ENCODE results near the gene AS3MT. TPM values are rescaled to one million over a fixed set of nuclear protein-coding genes. Genes with fewer than 3 reads are reported as not detected.
A peak's percentile ranks its signal among the peaks of the same experiment; 100 is the strongest.

AS3MT gene
- total RNA-seq, 2 experiments from 2014 or later = 1.4 TPM; not detected in 1

DNA sequence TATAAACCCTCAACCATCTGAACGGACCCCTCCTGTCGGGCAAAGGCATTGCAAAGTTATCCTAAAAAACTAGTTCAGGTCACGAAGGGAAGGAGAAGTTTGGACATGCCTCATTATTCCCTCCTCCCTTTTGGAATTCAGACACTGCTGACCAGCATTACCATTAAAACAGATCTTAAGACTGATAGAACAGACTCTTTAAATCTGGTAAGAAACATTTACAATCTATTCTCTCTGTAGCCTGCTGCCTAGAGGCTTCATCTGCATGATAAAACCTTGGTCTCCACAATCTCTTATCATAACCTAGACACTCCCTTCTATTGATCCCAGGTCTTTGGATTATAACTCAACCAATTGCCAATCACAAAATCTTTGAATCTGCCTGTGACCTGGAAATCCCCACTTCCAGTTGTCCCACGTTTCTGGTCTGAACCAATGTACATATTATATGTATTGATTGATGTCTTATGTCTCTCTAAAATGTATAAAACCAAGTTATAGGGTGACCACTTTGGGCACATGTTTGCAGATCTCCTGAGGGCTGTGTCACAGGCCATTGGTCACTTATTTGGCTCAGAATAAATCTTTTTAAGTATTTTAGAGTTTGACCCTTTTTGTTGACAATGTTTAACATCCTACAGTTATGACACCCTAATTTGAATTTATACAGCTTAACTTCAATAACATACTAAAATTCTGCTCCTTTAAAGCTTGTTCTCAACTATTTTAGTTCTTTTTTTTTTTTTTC lies 25.4 kb downstream of the AS3MT start:
- H3K36me3 Mint-ChIP-seq (ENCODE audit: low read depth) = no peaks in the 10 kb centered on the region
- intact Hi-C loops (cut with micrococcal nuclease) = no loop called here
- no peak overlapping the region for H3K4me3 Mint-ChIP-seq
- POLR2A ChIA-PET = no interaction called here
- ATAC-seq (no peak), DNase-seq (no peak)
- H3K9me3 Mint-ChIP-seq = no peaks in the 10 kb centered on the region
- H3K4me1 Mint-ChIP-seq (ENCODE audit: low read depth) = no peaks in the 10 kb centered on the region
- H3K27ac Mint-ChIP-seq = no peak overlapping the region
- H3K27me3 Mint-ChIP-seq = no peaks in the 10 kb centered on the region
- TF ChIP-seq CTCF (IDR thresholded peaks at IDR 0.05) = no peak
- CTCF ChIA-PET = no interaction called here

DNA sequence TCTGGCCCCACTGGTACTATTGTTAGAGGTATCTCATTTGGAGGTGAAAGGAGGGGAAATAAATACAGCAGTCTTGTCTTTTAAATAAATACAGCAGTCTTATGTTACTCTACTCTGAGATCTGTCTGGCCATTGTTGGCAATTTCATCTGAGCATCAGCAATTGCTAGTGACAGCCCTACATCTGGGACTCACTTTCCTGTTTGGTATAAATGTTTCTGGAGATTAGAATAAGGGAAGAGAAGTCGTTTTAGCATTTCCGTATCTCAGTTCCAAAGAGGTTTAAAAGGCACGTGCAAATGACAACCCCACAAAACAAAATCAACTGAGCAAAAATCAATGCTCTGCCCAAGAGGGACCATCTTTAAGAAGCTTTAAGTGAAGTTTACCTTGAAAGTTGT lies 30.7 kb downstream of the AS3MT start:
- Mint-ChIP-seq H3K4me1 (ENCODE audit: low read depth) (no peaks in the 10 kb centered on the region), H3K27ac (no peak overlapping the region), H3K9me3 (no peaks in the 10 kb centered on the region), H3K36me3 (ENCODE audit: low read depth) (no peaks in the 10 kb centered on the region), H3K4me3 (no peak overlapping the region), H3K27me3 (no peaks in the 10 kb centered on the region)
- CTCF ChIA-PET = interaction anchor here (1.0 to 5.2 kb wide), 5 partner anchors 15 to 92 kb away, joined by 3 to 71 read pairs (median 4); partner anchors contain the start of genes CNNM2 and CYP17A1
- TF ChIP-seq CTCF (IDR thresholded peaks at IDR 0.05) = no peak
- intact Hi-C loops (cut with micrococcal nuclease) = loop anchor here (5.0 kb wide), 1 partner anchor 68 kb away; no protein-coding TSS in a partner anchor
- no peak for DNase-seq
- ATAC-seq = no peak
- POLR2A ChIA-PET = interaction anchor here (0.6 kb wide), 1 partner anchor 136 kb away, joined by 3 read pairs; no protein-coding TSS in a partner anchor

DNA sequence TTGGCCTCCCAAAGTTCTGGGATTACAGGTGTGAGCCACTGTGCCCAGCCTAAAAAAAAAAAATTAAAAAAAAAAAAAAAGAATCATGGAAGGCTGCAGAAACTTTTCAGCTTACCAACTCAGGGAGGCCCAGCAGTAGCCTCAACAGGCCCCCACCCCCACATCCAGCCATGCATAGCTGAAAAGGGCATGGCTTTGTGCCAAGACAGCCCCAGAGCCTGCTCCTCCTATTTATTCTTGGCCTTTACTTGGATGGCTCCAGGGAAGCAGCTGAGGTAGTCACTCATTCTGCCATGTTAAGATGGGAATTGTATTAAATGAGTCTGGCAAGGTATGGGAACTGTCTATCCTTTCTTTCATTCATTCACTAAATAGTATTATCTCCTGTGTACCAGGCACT lies 35.1 kb downstream of the AS3MT start:
- no peak overlapping the region for H3K27ac Mint-ChIP-seq
- CTCF ChIA-PET = interaction anchor here (0.9 kb wide), 1 partner anchor 13 kb away, joined by 3 read pairs; no protein-coding TSS in a partner anchor
- TF ChIP-seq CTCF (IDR thresholded peaks at IDR 0.05) = no peak
- no peak for DNase-seq
- POLR2A ChIA-PET = no interaction called here
- H3K27me3 Mint-ChIP-seq = no peaks in the 10 kb centered on the region
- no peak for ATAC-seq
- intact Hi-C loops (cut with micrococcal nuclease) = loop anchor here (5.0 kb wide), 1 partner anchor 72 kb away; no protein-coding TSS in a partner anchor
- H3K36me3 Mint-ChIP-seq (ENCODE audit: low read depth) = no peaks in the 10 kb centered on the region
- no peaks in the 10 kb centered on the region for H3K9me3 Mint-ChIP-seq
- no peaks in the 10 kb centered on the region for H3K4me1 Mint-ChIP-seq (ENCODE audit: low read depth)
- no peak overlapping the region for H3K4me3 Mint-ChIP-seq

GRCh38 chr10:102906507-102906906 lies 37.2 kb downstream of the AS3MT start:
- H3K27ac Mint-ChIP-seq = no peak overlapping the region
- intact Hi-C loops (cut with micrococcal nuclease) = no loop called here
- no peaks in the 10 kb centered on the region for H3K27me3 Mint-ChIP-seq
- no peaks in the 10 kb centered on the region for H3K4me1 Mint-ChIP-seq (ENCODE audit: low read depth)
- no peak for TF ChIP-seq CTCF (IDR thresholded peaks at IDR 0.05)
- ChIA-PET CTCF (no interaction called here), POLR2A (no interaction called here)
- no peak overlapping the region for H3K4me3 Mint-ChIP-seq
- H3K36me3 Mint-ChIP-seq (ENCODE audit: low read depth) = no peaks in the 10 kb centered on the region
- DNase-seq = no peak
- no peak for ATAC-seq
- H3K9me3 Mint-ChIP-seq = no peaks in the 10 kb centered on the region

- ChIA-PET POLR2A (no interaction called here), CTCF (interaction anchor here (0.8 to 2.3 kb wide), 6 partner anchors 12 to 330 kb away, joined by 3 to 8 read pairs (median 6); no protein-coding TSS in a partner anchor)
- peaks cover 12% of the 10 kb centered on the region for H3K27me3 Mint-ChIP-seq
- peaks cover 21% of the 10 kb centered on the region for H3K4me1 Mint-ChIP-seq (ENCODE audit: low read depth)
- DNase-seq (peak; percentile 18), ATAC-seq (no peak)
- no peak overlapping the region for H3K27ac Mint-ChIP-seq
- intact Hi-C loops (cut with micrococcal nuclease) = loop anchor here (10.0 kb wide), 1 partner anchor 330 kb away; the partner anchor contains the start of gene RPEL1
- no peak for TF ChIP-seq CTCF (IDR thresholded peaks at IDR 0.05)
- no peaks in the 10 kb centered on the region for H3K36me3 Mint-ChIP-seq (ENCODE audit: low read depth)
- H3K4me3 Mint-ChIP-seq = no peak overlapping the region
- H3K9me3 Mint-ChIP-seq = no peaks in the 10 kb centered on the region
Measured at GRCh38 chr10:102914781-102915180, 45.5 kb downstream of the AS3MT start.

Data from activated CD8-positive, alpha-beta T cell treated with anti-CD3 and anti-CD28 coated beads for 36 hours (primary cell).